DOHH2 (cell line): ENCODE data around the gene PLA2G6.

Experiments used
- H3F3A ChIP-seq: fragments of 200-600 bp; sonication (generic), shearing (Covaris generic); 2 replicates; pipeline ENCODE4 v1.6.0; 2016; ENCODE audit warnings: antibody characterized with exemption, mild to moderate bottlenecking; ENCODE audit not compliant: control insufficient read depth, insufficient read depth
- H3K27ac ChIP-seq: fragments of 200-600 bp; sonication (generic); 2 replicates; pipeline ENCODE4 v1.5.1; 2014; ENCODE audit warnings: low read depth, mild to moderate bottlenecking, low read length, moderate library complexity
- H3K27me3 ChIP-seq: fragments of 200-600 bp; sonication (generic); 2 replicates; pipeline ENCODE4 v1.6.1; 2014; ENCODE audit warnings: mild to moderate bottlenecking, low read length, mixed read lengths; ENCODE audit not compliant: control insufficient read depth
- H3K36me3 ChIP-seq: fragments of 200-600 bp; sonication (generic); 2 replicates; pipeline ENCODE4 v1.6.1; 2014; ENCODE audit warnings: mild to moderate bottlenecking, low read length, moderate library complexity, mixed read lengths; ENCODE audit not compliant: control insufficient read depth
- H3K4me1 ChIP-seq: fragments of 200-600 bp; sonication (generic); 2 replicates; pipeline ENCODE4 v1.6.1; 2014; ENCODE audit warnings: mild to moderate bottlenecking, low read length, mixed read lengths; ENCODE audit not compliant: control insufficient read depth
- H3K4me2 ChIP-seq: fragments of 200-600 bp; sonication (generic); 2 replicates; pipeline ENCODE4 v1.6.0; 2014; ENCODE audit warnings: mild to moderate bottlenecking, low read length, moderate library complexity
- H3K4me3 ChIP-seq: fragments of 200-600 bp; sonication (generic); 2 replicates; pipeline ENCODE4 v1.5.1; 2014; ENCODE audit warnings: mild to moderate bottlenecking, low read length, mixed read lengths
- H3K79me2 ChIP-seq: fragments of 200-600 bp; sonication (generic); 2 replicates; pipeline ENCODE4 v1.6.1; 2014; ENCODE audit warnings: mild to moderate bottlenecking, low read length, mixed read lengths; ENCODE audit not compliant: control insufficient read depth
- H3K9me2 ChIP-seq: fragments of 200-600 bp; sonication (generic); replicated peaks from 2 replicates; pipeline ENCODE4 v1.6.1; 2014; ENCODE audit warnings: mild to moderate bottlenecking, low read length, mixed read lengths; ENCODE audit not compliant: control insufficient read depth
- H3K9me3 ChIP-seq: fragments of 200-600 bp; sonication (generic); 2 replicates; pipeline ENCODE4 v1.6.1; 2014; ENCODE audit warnings: antibody characterized with exemption, low read length, mixed read lengths; ENCODE audit not compliant: control insufficient read depth, insufficient read depth
- H4K20me1 ChIP-seq: fragments of 200-600 bp; sonication (generic); 2 replicates; pipeline ENCODE4 v1.6.0; 2014; ENCODE audit warnings: low read depth, mild to moderate bottlenecking, antibody characterized with exemption, low read length, moderate library complexity; ENCODE audit not compliant: control insufficient read depth, insufficient read depth
- EZH2phosphoT487 ChIP-seq: fragments of 200-600 bp; sonication (generic); IDR thresholded peaks from 2 replicates; pipeline ENCODE4 v1.6.1; 2017; ENCODE audit warnings: borderline replicate concordance, mild to moderate bottlenecking, antibody characterized with exemption, low read length, moderate library complexity, mixed read lengths
- TF ChIP-seq, protein P1 (sequence below): fragments of 200-600 bp; sonication (generic); IDR thresholded peaks from one replicate; pipeline ENCODE4 v1.5.1; 2014; ENCODE audit warnings: antibody characterized with exemption, mild to moderate bottlenecking, low read depth, low read length; ENCODE audit not compliant: poor library complexity, severe bottlenecking

The PLA2G6 gene

DNA sequence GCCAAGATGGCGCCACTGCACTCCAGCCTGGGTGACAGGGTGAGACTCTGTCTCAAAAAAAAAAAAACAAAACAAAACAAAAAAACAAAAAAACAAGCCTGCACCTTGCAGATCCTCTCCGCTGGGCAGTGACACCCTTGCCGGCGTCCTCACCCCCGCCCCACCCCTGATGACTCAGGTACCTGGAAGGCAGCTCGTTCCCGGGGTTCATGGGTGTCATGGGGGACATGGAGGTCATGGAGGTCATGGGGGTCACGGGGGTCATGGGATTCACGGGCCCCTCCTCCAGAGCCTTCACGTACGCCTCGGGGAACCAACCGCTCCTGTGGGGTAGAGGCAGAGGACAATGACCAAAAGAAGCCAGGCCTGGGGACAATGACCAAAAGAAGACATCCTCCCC, 94.7 kb downstream of the PLA2G6 start:
- H3K9me3 ChIP-seq: no peaks in the 10 kb centered on the region
- H3K27ac ChIP-seq: no peak overlapping the region
- no peaks in the 10 kb centered on the region for H3K36me3 ChIP-seq
- H3K4me3 ChIP-seq: no peak overlapping the region
- no peaks in the 10 kb centered on the region for H3K9me2 ChIP-seq
- no peaks in the 10 kb centered on the region for H3F3A ChIP-seq
- TF ChIP-seq EZH2phosphoT487: no peak
- TF ChIP-seq, protein P1, sequence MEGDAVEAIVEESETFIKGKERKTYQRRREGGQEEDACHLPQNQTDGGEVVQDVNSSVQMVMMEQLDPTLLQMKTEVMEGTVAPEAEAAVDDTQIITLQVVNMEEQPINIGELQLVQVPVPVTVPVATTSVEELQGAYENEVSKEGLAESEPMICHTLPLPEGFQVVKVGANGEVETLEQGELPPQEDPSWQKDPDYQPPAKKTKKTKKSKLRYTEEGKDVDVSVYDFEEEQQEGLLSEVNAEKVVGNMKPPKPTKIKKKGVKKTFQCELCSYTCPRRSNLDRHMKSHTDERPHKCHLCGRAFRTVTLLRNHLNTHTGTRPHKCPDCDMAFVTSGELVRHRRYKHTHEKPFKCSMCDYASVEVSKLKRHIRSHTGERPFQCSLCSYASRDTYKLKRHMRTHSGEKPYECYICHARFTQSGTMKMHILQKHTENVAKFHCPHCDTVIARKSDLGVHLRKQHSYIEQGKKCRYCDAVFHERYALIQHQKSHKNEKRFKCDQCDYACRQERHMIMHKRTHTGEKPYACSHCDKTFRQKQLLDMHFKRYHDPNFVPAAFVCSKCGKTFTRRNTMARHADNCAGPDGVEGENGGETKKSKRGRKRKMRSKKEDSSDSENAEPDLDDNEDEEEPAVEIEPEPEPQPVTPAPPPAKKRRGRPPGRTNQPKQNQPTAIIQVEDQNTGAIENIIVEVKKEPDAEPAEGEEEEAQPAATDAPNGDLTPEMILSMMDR: no peak
- H3K27me3 ChIP-seq: peaks cover 11% of the 10 kb centered on the region
- no peaks in the 10 kb centered on the region for H3K4me1 ChIP-seq
- no peak overlapping the region for H3K4me2 ChIP-seq
- H3K79me2 ChIP-seq: no peaks in the 10 kb centered on the region
- no peaks in the 10 kb centered on the region for H4K20me1 ChIP-seq

DNA sequence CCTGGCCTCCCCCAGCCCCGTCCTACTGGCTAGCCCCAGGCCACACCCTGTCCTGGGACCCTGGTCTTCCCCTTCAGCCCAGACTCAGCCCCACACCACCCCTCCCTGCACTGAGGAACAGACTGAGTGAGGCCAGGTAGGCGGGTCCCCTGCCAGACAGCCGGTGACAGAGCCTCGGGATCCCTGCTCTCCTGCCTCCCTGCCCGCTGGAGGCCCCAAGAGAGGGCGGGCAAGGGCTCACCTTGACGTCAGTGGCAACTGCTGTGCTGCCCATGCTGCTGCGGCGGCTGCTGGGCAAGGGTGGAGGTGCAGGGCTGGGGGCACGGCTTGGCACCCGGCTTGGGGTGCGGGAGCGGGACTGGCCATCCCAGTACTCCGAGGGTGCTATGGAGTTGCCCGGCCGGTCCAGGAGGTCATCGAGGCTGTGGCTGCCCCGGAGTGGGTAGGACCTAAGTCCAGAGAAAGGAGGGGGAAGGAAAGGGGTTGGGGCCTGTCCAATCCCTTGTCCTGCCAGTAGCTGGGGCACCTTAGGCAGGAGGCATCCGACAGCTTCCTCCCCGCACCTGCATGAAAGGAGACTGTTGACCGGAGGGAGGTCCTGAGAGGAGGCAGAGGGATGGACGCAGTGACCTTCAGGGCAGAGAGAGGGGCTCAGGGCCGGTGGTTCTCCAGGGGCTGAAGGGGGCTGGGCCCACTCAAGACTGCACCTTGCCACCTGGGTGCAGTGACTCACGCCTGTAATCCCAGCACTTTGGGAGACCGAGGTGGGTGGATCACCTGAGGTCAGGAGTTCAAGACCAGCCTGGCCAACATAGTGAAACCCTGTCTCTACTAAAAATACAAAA, 95.4 kb downstream of the PLA2G6 start:
- Histone ChIP-seq H3K4me1 (no peaks in the 10 kb centered on the region), H3K9me2 (no peaks in the 10 kb centered on the region), H3K4me3 (no peak overlapping the region)

DNA sequence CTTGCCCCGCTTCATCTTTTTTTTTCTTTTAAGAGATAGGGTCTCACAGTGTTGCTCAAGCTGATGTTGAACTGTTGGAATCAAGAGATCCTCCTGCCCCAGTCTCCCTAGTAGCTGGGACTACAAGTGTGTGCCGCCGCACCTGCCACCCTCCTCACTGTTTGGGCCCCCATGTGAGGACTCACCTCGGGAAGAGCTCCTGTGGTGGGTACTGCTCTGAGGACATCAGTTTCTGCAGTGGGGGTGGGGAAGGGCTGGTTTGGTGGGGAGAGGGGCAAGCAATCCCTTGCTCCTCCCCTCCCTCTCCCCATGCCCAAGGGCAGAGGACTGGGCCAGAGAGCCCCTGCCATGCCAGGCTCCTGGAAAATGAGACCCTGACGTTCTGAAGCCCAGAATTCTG, 96.1 kb downstream of the PLA2G6 start:
- no peak overlapping the region for H3K27ac ChIP-seq
- H3K4me3 ChIP-seq: no peak overlapping the region
- no peaks in the 10 kb centered on the region for H3K36me3 ChIP-seq
- H3K79me2 ChIP-seq: no peaks in the 10 kb centered on the region
- no peaks in the 10 kb centered on the region for H3K9me2 ChIP-seq
- H3K27me3 ChIP-seq: peaks cover 17% of the 10 kb centered on the region
- TF ChIP-seq EZH2phosphoT487: no peak
- TF ChIP-seq, protein P1: no peak
- H3K4me1 ChIP-seq: no peaks in the 10 kb centered on the region
- no peak overlapping the region for H3K4me2 ChIP-seq
- H3F3A ChIP-seq: no peaks in the 10 kb centered on the region
- H4K20me1 ChIP-seq: no peaks in the 10 kb centered on the region
- no peaks in the 10 kb centered on the region for H3K9me3 ChIP-seq

More for the DNA sequence above, 95.4 kb downstream of the PLA2G6 start:
- Histone ChIP-seq H3K27me3 (peaks cover 17% of the 10 kb centered on the region), H3F3A (no peaks in the 10 kb centered on the region), H3K36me3 (no peaks in the 10 kb centered on the region), H3K27ac (no peak overlapping the region), H3K9me3 (no peaks in the 10 kb centered on the region), H3K79me2 (no peaks in the 10 kb centered on the region), H4K20me1 (no peaks in the 10 kb centered on the region), H3K4me2 (no peak overlapping the region)
- TF ChIP-seq EZH2phosphoT487: no peak
- TF ChIP-seq, protein P1: no peak
